A204.1 (cell line): ENCODE data around the gene SORCS1.

ENCODE experiments used
- FAIRE-seq: peaks from 2 replicates; lab custom pipeline; 2012; peaks lifted over from hg19 to GRCh38; lab: Jason Lieb, UNC

SORCS1 gene

DNA sequence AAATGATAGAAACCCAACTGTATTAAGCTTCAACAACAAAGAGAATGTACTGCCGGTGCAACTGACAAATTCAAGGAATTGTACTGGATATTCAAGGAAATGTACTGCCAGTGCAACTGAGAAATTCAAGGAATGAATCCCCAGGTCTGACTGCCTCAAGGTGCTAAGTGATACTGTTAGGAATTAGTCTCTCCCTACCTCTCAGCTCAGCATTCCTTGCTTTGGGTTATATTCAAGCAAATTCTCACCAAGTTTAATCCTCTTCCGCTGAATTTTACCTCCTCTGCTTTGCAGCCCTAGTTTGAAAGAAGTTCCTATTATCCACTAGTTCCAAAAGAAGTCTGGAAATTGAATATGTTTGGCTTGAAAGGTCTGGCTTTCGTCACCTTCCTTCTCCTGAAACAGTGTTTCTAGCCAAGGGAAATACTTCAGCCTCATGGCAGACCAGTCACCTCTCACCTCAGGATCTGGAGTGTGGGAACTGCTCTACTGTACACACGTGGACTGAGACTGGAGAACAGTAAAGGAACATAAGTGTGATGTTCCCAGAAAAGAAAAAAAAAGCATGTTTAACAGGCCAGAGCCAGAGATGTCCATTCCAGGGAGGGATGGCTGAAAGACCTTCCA is 60.4 kb downstream of the SORCS1 start:
- no peak for FAIRE-seq

DNA sequence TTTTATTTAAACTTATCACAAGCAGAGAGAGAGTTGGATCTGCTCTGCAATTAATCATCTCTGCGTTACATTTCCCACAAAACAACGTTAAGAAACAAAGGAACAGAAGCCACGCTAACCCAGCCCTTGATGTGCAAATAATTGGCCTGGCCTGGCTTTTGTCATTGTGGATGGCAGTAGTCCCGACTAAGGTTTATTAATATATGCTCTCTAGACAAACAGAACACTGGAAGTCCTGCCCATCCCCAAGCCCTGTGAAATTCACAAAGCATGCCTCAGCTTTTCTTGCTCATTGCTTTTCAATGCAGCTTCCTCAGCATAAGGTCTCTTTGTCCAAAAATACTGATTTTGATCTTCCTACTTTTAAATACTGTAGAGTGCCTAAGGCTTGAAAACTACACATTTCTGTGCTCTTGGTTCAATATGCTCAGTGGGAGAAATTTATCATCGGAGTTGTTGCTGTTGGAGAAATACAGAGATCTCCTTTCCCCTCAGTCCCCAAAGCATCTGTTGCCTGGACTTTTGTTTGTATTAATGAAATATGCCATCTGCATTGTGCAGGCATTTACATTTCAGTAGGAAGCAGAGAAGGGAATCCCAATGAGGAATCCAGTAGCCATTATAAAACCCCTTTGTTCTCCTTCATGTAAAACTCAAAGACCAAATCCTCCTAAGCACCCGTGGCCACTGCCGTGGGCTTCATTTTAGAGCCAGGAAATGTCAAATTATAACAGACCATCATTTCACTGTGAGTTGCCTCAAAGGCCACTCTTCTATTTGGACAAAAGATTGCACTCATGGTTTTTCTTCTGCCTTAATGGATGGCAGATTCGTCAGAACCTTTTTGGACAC is 61.1 kb downstream of the SORCS1 start:
- FAIRE-seq: no peak

- FAIRE-seq: no peak
These were observed 66.2 kb downstream of the SORCS1 start for GRCh38 chr10:107098326-107098725.

DNA sequence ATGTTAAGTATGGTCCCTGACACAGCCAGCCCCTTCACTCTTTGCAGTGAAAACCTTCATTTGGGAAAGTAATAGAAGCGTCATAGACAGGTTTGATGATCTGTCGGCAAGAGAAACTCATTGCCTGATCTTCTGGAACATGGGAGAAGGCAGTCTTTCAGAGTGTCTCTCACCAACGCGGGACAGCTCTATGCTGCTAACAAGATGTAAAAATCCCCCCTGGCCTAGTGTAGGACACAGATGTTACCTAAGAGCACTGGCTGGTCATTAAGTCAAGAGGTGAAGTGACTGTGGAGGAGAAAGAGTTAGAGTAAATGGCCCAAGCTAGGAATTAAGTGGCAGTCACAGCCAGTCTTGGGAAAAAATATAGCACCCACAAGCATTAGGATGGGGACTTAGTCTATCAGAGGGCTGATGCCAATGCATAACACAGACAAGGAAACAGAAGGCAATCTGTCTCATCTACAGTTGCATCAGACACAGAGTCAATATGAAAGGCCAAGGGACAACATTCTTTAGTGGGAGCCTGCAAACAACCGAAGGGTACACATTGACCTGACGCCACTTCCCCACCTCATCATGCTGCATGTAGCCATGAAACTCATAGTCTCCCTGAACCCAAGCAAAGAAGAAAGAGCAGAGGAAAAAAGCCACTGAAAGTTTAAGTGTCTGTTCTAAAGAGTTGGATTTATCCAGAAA is 69.5 kb downstream of the SORCS1 start:
- no peak for FAIRE-seq

DNA sequence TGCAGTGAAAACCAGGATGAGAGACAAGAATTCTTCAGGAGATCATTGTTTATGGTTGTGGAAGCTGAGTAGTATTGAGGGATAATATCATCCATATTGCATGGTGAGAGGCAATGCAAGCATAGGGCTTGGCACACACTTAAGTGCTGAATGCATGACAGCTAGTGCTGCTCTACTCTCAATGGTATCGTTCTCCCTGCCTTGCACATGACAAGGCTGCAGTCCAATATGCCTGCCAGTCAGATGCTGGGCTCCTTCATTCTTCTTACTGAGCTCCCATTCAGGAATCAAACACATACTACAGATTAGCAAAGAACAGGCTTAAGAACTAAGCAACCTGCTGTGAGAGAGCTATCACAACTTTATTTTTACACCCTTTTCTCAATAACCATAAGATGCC is 72.2 kb downstream of the SORCS1 start:
- no peak for FAIRE-seq

- FAIRE-seq: no peak
These were observed 73.4 kb downstream of the SORCS1 start for GRCh38 chr10:107091126-107091525.

DNA sequence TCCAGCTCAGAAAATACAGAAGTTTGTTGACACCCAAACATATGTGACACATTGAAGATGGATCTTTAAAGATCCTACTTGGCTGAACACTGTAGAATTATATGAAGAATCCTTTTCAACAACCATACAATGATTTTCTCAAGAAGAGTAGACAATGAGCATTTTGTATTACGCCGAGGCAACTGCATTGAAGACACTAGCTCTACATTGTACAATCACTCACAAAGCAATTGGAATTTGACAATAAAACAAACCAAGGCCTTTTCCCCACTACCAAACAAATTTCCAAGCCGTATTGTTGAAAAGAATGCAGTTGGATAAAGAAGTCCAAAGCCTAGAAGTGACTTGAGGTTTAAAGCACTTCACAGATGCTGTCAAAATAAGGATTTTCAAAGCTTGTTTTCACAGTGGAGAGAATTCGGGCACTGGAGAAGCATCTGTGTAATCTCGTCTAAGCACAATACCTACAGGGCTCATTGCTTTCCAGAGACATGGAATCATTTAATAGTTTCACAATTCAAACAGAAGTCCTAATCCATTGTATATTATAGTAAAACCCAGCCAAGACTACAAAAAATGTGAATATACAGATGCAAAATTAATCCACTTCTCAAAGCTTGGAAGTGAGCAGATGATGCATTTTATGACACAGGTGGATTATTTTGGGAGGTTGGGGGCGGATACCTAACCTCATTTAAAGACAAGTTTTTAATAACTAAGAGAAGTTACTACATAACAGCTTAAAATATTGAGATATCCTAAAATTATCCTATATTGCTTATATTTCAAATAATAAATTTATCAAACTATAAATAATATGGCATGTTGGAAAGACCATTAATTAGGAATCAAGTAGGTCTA is 78.6 kb downstream of the SORCS1 start:
- FAIRE-seq: no peak

- no peak for FAIRE-seq
These were observed 81.0 kb downstream of the SORCS1 start for GRCh38 chr10:107083388-107084009.

- FAIRE-seq: no peak
These were observed 82.9 kb downstream of the SORCS1 start for GRCh38 chr10:107081644-107082043.

DNA sequence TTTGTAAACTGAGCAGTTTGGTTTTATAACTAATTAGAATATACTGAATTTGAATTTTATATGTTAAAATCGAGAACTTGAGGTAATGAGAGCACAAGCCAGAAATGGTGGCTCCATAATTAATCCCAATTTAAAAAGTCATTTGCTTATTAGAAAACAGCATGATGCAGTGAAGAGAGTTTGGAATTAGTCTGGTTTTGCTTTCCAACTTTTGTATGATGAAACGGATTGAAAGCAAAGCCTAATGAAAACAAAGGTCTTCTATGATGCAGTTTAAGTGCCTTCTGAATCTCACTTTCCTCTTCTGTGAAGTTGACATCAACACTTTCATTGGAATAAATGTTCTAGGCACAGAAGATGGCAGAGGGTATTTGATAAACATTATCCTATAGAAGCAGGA is 89.4 kb downstream of the SORCS1 start:
- FAIRE-seq: no peak

DNA sequence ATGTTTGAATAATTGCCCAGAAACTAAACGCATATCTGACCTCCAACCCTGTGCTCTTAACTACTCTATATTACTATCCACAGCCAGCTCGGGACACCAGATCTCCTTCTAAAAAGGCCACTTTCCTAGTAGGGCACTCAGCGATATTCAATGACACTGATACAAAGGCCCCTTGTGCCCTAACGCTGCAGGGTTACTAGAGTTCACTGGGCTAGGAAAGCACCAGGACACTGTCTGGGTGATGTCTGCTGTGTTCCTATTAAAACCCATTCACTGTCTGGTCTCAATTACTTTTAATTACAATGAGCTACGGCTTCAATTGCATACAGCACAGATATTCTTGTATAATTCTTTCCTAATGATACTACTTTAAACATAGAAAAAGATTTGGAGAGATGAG is 91.7 kb downstream of the SORCS1 start:
- no peak for FAIRE-seq

GRCh38 chr10:107072028-107072427 is 92.5 kb downstream of the SORCS1 start:
- no peak for FAIRE-seq

GRCh38 chr10:107071301-107071700 is 93.2 kb downstream of the SORCS1 start:
- FAIRE-seq: no peak

DNA sequence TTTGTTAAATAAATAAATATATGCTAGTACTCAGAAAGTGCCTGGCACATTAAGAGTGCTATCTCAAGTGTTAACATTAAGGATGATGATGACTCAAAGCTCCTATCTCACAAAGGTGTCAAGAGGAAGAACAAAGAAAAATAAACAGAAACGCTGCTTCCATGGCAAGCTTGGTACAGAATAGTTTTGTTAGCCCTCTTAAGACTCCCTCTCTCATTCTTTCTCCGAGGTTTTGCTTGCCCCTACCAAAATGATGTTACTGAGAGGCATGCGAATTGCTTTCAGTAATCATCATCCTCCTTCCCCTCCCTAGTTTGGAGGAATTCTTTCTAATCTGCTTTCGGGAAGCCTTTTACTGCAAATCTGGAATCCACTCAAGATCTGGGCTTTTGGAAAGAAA is 96.7 kb downstream of the SORCS1 start:
- no peak for FAIRE-seq

- FAIRE-seq: no peak
These were observed 100.4 kb downstream of the SORCS1 start for GRCh38 chr10:107064075-107064474.

DNA sequence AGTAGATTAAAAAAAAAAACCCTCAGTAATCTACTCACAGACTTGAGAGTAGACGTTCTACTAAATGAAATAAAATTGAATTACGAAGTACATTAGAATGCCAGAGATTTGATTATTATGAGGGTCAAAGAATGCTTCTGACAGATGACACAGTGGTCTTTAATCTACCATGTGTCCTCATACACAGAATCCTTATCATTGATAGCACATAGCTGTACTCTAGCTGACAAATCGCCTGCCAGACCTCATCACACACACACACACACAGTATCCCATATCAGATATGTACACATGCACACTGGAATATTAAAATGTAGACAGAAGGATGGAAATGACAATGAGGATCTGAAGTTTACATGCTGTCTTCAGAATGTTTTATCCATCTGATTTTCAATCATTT is 104.6 kb downstream of the SORCS1 start:
- no peak for FAIRE-seq

DNA sequence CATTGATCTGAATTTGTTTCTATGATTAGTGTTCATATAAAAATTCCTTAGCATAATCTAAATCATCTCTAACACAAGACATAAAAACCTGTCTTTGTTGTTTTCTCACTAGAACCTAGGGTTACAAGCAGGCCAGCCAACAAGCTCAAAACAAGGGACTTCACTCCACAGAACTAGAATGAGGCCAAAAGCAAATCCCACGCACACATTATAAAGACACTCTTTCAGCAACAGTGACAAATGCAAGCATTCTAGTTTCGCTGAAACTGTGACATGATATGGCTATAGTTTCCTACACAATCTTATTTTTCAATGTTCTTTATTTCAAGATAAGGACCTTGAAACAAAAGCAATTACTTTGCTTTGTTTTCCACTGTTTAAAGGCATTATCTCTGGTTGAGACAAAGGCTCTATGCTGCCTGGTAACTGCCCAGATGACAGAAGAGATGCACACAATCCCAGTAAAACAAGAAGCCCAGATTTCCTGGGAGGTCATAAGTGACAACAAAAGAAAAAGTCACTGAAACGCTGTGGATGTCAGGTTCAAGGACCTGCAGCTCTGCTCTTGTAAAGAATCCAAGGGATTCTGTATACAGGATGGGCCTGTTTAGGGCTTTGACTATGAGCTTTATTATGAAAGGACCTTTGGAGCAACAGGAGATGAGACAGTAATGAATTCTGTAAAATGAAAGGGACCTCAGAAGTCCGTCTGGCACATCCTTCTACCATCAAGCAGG is 105.3 kb downstream of the SORCS1 start:
- FAIRE-seq: no peak

GRCh38 chr10:107058331-107058730 is 106.2 kb downstream of the SORCS1 start:
- no peak for FAIRE-seq

GRCh38 chr10:107056182-107056581 is 108.3 kb downstream of the SORCS1 start:
- FAIRE-seq: no peak

- no peak for FAIRE-seq
These were observed 109.9 kb downstream of the SORCS1 start for GRCh38 chr10:107054469-107055156.

GRCh38 chr10:107051769-107052168 is 112.7 kb downstream of the SORCS1 start:
- no peak for FAIRE-seq
